Stimulated activated CD4-positive, alpha-beta T cell treated with anti-CD3 and anti-CD28 coated beads, Interleukin-1b, Interleukin-23, amount 100 ng/mL, for 24 hours (primary cell): ENCODE results near the gene AP3B1.

Experiments
- DNase-seq, 4 experiments: peaks; one replicate each; pipeline ENCODE4 v3.0.0-alpha.2; 2020; ENCODE audit warnings: low read depth in 4 of 4, low spot score in 1 of 4

AP3B1 gene

DNA sequence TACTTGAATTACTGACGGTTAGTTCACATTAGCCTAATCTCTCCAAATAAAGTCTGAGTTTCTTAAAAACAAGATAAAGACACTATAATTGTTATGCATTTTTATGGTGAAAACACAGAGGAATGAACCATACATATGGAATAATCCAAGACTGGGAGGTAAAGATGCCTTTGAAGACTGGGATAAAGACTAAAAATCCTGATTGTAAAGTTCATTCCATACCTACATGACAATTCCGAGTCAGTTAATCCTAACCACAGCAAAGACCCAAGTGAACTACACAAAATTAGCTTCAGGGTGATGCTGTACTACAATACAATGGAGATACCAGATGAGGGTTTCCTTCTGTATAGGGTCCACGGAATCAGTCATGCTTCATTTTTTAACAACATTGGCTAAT lies 6.3 kb downstream of the AP3B1 start:
- DNase-seq: no peak

DNA sequence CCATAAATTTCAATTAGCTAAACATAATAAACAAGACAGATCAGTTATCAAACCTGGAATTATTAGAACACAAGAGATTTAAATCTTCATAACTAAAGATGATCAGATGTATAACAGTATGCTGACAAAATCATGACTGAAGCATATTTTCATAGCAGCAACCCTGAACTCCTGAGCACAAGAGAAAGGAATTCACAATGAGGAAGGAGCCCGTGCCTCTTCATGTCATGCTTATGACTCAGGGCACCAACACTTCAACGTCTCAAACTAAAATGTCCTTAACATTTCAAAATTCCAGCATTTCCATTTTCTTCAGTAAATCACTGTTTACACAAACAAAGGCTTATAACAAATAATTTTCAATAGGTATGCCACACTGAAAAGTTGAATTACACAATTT lies 6.7 kb downstream of the AP3B1 start:
- DNase-seq: no peak

DNA sequence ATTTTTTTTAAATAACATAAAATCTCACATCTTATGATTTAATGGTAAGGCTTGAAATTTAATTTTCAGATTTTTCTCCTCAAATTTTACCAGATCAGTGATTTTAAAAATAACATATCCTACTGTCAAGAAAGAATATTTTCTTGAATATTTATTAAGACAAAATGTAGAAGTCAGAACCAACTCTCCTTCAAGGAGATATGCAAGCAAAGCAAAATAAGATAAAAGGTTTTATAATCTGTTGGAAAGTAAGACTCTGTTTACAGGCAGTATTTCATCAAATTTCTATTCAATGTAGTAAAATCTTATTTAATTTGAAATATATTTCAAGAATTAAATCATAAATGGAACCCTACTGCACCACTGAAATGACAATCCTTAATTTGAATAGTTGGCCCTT lies 7.3 kb downstream of the AP3B1 start:
- no peak for DNase-seq

DNA sequence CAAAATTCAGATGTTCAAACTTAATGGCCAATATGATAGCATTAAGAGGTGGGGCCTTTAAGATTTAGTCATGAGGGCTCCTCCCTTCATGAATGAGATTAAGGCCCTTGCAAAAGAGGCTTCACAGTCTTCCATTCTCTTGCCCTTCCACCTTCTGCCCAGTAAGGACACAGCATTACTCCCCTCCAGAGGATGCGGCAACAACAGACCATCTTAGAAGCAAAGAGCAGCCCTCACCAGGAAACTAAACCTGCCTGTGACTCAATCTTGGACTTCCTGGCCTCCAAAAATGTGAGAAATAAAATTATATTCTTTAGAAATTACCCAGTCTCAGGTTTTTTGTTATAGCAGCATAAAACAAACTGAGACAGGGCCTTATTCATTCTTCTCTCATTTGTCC lies 8.2 kb downstream of the AP3B1 start:
- DNase-seq: no peak

DNA sequence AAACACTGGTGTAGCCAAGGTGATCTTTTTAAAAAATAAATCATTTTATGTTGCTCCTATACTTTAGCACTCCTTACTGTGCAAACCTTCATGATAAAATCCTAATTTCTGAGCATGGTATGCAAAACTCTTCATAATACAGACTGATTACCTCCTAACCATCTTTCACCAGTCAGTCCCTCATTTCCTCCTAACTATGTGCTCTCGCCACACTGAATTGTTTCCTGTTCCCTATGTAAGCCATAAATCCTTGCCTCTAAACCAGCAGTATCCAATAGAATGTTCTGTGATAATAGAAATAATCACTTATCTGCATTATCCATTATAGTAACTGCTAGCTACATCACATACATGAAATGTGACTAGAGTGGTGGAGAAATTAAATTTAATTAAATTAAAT lies 10.7 kb downstream of the AP3B1 start:
- no peak for DNase-seq

DNA sequence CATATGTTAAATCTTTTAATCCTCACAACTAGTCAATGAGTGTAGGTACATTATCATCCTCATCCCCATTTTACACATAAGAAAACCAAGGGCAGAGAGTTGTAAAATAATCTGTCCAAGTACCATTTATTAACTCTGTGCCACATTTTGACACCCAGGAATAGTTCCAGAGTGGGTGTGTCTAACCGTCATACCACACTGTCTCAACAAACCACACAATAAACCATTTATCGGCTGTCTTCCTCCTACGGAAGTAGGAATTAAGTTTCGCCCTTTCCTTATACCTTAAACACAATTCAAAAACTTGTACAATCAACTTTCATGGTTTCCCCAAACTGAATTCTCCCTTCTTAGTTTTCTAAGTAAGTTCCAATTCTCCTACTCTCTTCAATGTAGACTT lies 11.4 kb downstream of the AP3B1 start:
- no peak for DNase-seq

DNA sequence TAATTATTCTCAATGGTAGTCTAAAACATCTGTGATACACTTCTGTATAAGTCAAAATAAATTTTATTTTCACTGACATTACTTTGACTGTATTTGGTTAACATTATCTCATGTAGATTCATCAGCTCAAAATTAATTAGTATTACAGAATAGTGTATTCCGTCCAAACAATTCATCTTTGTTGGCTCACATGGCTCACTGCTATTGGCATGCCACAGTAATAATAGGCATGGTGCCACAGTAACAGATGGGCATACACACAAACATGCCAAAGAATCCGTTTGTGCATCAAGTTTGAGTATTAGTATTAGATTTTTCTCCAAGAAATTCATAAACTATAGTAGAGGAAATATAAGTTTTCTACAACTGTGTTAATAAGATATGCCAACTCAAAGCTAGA lies 14.2 kb downstream of the AP3B1 start:
- DNase-seq: no peak

DNA sequence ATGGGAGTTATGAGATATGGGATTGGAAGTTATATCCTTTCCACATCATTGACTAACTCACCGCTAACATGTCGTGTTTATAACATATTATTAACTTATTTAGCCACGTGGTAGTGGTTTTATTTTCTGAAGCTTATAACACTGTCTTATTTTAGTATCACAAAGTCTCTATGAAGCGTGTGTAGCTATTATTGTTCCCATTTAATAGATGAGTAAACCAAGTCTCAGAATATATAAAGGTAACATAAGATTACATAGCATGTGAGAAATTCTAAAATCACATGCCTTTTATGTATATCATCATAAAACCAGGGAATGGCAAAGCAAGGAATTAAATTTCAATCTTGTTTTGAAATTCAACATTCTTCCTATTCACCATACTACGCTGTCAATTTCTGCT lies 15.3 kb downstream of the AP3B1 start:
- no peak for DNase-seq

DNA sequence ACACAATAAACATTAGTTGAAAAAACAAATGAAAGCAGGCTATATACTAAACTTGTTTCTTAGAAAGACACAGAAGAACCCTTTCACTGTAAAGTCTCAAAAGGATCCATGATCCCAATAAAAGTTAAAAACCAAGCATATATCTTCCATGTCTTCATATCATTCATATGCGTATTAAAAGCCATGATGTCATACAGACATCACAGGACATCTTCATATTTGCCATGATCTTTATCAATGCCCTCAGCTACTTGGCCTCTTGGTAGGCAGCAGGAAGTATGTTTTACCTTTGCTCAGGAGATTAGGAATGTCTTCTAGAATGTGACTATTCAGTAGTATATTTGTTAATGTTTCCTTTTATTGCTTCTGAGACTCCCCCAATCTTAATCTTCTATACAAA lies 16.8 kb downstream of the AP3B1 start:
- no peak for DNase-seq

DNA sequence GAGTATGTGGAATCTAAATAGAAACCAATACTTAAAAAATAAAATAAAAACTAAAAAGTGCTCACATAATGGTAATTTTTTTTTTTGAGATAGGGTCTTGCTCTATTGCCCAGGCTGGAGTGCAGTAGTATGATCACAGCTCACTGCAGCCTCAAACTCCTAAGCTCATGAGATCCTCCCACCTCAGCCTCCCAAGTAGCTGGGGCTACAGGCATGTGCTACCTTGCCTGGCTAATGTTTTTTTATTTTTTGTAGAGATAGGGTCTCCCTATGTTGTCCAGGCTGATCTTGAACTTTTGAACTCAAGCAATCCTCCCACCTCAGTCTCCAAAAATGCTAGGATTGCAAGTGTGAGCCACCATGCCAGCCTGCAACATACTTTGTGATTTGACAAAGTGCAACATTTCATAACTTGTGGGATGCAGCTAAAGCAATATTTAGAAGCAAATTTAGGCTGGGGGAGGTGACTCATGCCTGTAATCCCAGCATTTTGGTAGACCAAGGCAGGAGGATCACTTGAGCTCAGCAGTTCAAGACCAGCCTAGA lies 18.4 kb downstream of the AP3B1 start:
- DNase-seq: no peak

DNA sequence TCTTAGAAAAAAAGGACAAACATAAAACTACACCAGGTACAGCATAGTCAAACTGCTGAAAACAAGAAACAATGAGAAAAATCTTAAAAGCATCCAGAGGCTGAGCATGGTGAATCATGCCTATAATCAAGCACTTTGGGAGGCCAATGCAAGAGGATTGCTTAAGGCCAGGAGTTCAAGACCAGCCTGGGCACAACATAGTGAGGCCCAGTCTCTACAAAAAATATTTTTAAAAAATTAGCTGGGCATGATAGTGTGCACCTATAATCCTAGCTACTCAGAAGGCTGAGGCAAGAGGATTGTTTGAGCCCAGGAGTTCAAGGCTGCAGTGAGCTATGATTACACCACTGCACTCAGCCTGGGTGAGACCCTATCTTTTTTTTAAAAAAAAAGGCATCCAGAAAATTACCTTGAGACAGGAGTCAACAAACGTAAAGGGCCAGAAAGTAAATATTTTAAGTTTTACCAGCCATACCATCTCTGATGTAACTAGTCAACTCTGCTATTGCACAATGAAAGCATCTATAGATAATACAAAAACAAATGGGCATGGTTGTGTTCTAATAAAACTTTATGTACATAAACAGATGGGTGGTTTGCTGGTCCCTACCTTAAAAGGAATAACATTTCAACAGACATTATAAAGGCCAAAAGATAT lies 19.8 kb downstream of the AP3B1 start:
- DNase-seq: no peak

DNA sequence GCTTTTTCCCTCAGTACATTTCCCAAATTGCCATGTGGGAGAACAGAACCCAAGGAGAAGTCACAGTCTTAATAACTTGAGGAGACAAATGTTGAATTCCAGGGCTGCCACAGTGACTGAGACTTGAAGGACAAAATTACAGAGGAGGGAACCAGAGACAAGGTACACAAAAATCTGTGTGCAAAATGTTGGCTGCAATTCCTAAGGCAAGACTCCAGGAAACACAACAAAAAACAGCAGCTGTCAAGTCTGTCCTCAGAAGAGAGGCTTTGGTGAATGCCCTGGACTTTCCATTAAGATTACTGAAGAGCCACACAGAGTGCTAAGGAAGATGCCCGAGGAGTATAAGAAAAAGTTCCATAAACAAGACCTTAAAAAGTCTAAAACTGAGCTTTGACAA lies 21.1 kb downstream of the AP3B1 start:
- DNase-seq: no peak

DNA sequence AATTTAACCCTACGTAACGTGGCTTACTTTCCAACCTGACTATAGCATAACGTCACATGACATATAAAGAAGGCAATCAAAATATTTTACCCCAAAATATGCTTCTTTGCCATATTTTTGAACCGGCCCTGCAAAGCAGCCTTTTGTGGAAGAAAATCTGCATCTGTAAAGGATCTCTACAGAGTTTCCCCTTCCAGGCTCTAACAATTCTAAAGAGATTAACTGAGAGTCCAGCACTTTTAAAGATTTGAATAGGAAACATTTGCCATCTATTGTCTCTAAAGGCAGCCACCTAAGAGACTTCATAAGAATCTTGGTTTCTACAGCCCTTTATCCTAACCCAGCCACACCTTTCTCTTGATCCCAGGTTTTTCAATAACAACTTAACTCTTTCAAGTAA lies 22.7 kb downstream of the AP3B1 start:
- DNase-seq: no peak

DNA sequence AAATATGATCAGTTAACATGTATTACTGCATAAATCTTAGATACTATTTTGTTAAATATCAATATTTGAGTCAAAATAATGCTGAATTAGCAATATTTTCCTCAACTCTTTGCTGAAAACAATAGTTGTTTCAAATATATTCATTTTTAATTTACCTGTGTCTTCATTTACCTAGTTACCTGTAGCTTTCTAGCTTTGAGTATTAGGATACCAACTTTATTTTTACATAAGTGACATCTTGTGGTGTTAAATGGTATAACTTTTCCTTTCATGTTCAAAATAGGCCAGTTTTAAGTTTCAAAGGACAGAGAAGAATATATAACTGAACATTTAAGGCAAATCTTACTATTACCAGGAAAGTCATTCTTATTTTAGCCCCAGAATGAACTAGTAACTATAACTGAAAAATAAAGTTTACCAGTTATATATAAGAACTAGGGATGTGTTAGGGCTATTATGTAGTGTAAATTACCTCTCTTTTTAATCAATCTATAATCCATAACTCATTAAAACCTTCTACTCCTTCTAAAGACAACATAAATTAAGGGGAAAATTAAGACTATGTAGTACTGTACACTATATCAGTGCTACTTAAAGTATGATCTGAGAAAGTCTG lies 25.3 kb downstream of the AP3B1 start:
- no peak for DNase-seq

DNA sequence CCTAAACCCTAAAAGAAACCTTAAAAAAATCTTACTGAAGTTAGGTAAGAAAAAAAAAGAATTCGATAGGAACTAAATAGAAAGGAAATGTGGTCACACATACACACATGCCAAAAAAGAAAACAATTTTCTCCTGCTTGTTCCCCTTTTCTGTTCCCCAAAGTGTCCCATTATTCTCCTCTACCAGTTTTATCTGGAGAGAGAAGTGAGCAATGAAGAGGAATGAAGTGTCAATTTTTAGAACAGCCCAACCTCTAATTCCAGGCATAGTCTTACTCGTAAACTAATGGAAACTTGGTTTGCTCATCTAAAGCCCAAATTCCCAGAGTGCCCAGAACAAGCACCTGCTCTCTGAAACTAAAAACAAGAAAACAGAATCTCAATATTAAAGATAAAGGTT lies 26.1 kb downstream of the AP3B1 start:
- DNase-seq: no peak

DNA sequence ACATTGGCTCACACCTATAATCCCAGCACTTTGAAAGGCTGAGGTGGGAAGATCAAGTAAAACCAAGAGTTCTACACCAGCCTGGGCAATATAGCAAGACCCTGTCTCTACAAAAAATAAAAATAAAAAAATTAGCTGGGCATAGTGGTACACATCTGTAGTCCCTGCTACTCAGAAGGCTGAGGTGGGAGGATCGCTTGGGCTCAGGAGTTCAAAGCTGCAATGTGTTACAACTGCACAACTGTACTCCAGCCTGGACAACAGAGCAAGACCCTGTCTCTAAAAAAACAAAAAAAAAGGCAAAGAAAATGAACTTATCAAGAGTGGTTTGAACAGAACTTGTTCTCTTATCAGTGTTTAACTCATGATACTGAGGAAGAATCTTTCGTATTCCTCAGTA lies 29.3 kb downstream of the AP3B1 start:
- DNase-seq: no peak

DNA sequence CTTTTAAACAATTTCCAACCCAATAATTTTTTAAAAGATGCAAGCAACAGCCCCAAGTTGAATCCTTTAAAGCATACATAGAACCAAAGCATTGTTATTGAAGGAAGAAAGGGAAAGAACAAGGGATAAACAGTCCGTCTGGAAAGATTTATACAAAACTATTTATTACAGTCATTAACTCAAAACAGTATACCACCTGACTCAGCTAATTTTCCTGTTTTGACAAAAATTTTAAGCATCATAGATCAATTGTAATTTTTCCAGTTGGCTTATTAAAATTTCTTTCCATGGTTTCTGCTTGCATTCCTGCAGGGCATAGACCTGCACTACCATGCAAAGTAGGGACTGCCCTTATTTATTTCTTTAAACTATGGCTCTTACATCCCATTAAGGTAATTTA lies 29.9 kb downstream of the AP3B1 start:
- DNase-seq: no peak

DNA sequence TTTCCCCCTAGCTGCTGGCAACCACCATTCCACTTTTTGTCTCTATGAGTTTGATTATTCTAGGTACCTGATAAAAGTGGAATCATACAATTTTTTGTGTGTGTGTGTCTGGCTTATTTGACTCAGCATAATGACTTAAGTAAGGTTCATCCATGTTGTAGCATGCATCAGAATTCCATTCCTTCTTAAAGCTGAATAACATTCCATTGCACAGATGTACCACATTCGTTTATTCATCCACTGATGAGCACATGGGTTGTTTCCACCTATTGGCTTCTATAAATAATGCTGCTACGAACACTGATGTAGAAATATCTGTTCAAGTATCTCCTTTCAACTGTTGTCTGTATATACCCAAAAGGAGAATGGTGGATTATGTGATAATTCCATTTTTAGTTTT lies 33.7 kb downstream of the AP3B1 start:
- DNase-seq: no peak

DNA sequence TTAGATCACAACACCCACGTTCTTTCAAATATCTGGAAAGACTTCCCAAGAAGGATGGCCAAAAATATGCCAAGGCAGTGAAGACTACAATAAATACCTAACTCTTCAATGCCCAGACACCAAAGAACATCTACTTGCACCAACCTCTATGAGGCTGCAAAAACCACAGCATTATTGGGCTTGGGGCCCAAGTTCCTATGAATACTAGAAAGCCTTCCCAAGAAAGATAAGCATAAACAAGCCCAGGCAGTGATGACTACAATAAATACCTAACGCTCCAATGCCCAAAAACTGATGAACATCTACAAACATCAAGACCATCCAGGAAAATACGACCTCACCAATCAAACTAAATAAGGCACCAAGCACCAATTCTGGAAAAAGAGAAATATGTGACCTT lies 41.3 kb downstream of the AP3B1 start:
- no peak for DNase-seq

DNA sequence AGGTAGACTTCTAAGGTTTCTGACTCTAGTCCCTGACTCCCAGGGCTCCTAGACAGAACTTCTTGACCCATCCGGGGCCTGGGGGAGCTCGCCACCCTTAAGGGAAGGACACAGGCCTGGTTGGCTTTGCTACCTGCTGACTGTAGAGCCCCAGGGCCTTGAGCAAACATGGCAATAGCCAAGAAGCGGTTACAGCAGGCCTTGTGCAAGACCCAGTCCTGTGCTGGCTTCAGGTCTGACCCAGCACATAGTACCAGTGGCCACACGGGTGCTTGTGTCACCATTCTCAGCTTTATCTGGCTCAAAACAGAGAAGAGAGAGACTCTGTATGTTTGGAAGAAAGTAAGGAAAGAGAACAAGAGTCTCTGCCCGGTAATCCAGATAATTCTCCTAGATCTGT lies 41.8 kb downstream of the AP3B1 start:
- no peak for DNase-seq

DNA sequence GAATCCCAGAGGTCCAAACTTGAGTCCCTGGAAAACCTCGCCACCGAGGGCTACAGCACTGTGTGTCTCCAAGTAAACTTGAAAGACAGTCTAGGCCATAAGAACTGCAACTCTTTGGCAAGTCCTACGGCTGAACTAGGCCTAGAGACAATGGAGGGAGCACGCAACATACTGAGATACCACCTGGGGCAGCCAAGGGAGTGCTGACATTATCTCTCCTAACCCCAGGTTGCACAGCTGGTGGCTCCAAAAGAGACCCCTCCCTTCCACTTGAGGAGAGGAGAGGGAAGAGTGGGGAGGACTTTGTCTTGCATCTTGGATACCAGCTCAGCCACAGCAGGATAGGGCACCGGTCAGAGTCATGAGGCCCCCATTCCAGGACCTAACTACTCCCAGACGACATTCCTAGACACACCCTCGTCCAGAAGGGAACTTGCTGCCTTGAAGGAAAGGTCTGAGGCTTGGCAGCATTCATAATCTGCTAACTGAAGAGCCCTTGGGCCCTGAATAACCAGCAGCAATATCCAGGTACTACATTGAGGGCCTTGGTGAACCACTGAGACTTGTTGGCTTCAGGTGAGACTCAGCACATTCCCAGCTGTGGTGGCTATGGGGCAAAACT lies 42.7 kb downstream of the AP3B1 start:
- no peak for DNase-seq

DNA sequence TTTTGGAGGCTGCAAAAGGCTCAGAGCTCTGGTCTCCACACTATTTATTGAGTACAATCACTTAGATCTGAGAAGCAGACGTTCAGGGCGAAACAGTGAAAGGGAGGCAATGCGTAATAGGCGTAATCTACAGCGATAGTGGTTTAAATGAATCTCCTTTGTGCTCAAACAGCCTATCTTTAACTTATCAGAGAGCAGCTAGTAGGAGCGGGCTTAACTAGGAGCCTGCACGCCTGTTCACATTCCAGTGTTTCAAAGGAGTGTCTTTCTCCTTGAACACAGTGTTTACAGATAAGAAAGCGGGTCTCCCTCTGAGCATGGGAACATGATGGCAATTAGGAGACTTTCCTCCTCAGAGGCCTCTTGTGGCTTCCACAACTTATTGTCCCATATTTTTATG lies 49.4 kb downstream of the AP3B1 start:
- no peak for DNase-seq

DNA sequence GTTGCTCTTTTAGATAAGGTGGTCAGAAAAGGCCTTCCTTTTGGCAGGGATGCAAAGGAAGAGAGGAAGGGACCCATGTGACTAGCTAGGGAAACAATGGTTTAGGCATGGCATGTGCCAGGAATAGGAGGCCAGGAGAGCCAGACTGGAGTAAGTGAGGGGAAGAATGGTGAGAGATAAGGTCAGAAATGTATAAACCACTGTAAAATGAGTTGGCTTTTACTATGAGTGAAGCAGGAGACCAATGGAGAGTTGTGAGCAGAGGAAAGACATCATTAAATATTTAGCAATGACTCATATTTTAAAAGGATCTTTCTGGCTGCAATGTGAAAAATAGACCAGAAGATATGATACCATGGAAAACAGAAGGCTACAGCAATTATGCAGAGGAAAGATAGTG lies 50.9 kb downstream of the AP3B1 start:
- no peak for DNase-seq
